ENCODE measurements around the gene PPM1B. TPM values are rescaled to one million over a fixed set of nuclear protein-coding genes. Genes with fewer than 3 reads are reported as not detected.

Gene PPM1B
- total and polyA plus RNA-seq, 2 experiments from 2014 or later, result 112 to 134 TPM

GRCh38 chr2:44192646-44193045 lies 24.0 kb downstream of the PPM1B start:
- H3K4me3 ChIP-seq, result no peak overlapping the region
- H3K27me3 ChIP-seq (ENCODE audit: insufficient read depth), result no peaks in the 10 kb centered on the region
- H3K36me3 Mint-ChIP-seq (ENCODE audit: low read depth), result peaks cover 34% of the 10 kb centered on the region
- no peak for TF ChIP-seq JUNB (IDR thresholded peaks at IDR 0.05; ENCODE audit: unreplicated experiment)
- no peak for TF ChIP-seq REST (IDR thresholded peaks at IDR 0.05; ENCODE audit: unreplicated experiment)
- TF ChIP-seq POLR2AphosphoS5 (IDR thresholded peaks at IDR 0.05; ENCODE audit: low read depth), result no peak
- TF ChIP-seq ZNF114 (CRISPR knock-in tag; IDR thresholded peaks at IDR 0.05), result no peak
- no peak for TF ChIP-seq STAT1 (IDR thresholded peaks at IDR 0.05; ENCODE audit: unreplicated experiment)
- TF ChIP-seq ZNF331 (CRISPR knock-in tag; IDR thresholded peaks at IDR 0.05; ENCODE audit: low read depth), result no peak
- no peak for TF ChIP-seq EZH2 (IDR thresholded peaks at IDR 0.05; ENCODE audit: low read depth, unreplicated experiment)
- no peaks in the 10 kb centered on the region for H3K9me3 Mint-ChIP-seq
- H3K4me1 ChIP-seq (ENCODE audit: insufficient read depth), result peaks cover 55% of the 10 kb centered on the region
- H4K20me1 ChIP-seq (replicated peaks; ENCODE audit: insufficient read depth), result peaks cover 87% of the 10 kb centered on the region
- ATAC-seq (no peak), DNase-seq (ENCODE audit: low spot score) (no peak)
- no peaks in the 10 kb centered on the region for H3K36me3 ChIP-seq (ENCODE audit: insufficient read depth)
- no peak overlapping the region for H3K4me2 ChIP-seq
- H2AFZ ChIP-seq, result no peak overlapping the region
- H3K79me2 ChIP-seq (replicated peaks; ENCODE audit: insufficient read depth), result peaks cover 99% of the 10 kb centered on the region
- no peaks in the 10 kb centered on the region for H3K9me2 ChIP-seq (ENCODE audit: insufficient read depth)
- peaks cover 4% of the 10 kb centered on the region; the same call in 1 of the 2 replicates for H3F3A ChIP-seq (replicated peaks; ENCODE audit: low read depth)
- no peak overlapping the region for H3K27ac Mint-ChIP-seq
- peaks cover 5% of the 10 kb centered on the region for H3K27me3 Mint-ChIP-seq (ENCODE audit: insufficient read depth, low read depth, poor library complexity)
- H3K4me1 Mint-ChIP-seq, result peaks cover 37% of the 10 kb centered on the region
- no peak overlapping the region for H3K4me3 Mint-ChIP-seq
- peak overlapping the region; percentile 68; the same call in 1 of the 2 replicates for H3K27ac ChIP-seq (ENCODE audit: low read depth)

DNA sequence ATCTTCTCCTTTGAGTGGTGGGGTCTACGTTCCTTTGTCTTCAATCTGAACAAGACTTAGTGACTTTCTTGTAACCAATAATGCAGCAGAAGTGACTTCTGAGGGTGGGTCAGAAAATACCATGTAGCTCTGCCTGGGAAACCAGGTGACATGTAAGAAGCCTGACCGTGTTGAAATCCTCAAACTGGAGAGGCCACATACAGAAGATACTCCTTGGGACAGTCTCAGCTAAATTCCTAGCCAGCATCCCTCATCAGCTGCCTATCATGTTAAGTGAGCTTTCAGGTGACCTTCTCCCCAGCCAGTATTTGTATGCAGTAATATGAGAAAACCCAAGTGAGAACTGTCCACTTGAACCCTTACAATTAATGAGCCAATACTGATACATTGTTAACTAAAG lies 27.0 kb downstream of the PPM1B start:
- Histone ChIP-seq H3K9me2 (ENCODE audit: insufficient read depth) (no peaks in the 10 kb centered on the region), H3K79me2 (replicated peaks; ENCODE audit: insufficient read depth) (peaks cover 100% of the 10 kb centered on the region), H3K4me1 (ENCODE audit: insufficient read depth) (peaks cover 48% of the 10 kb centered on the region), H3K27ac (ENCODE audit: low read depth) (peak overlapping the region; percentile 30; the same call in 1 of the 2 replicates), H3K36me3 (ENCODE audit: insufficient read depth) (no peaks in the 10 kb centered on the region), H3K27me3 (ENCODE audit: insufficient read depth) (no peaks in the 10 kb centered on the region), H2AFZ (no peak overlapping the region), H3F3A (replicated peaks; ENCODE audit: low read depth) (peaks cover 4% of the 10 kb centered on the region; the same call in 1 of the 2 replicates), H3K4me3 (no peak overlapping the region), H3K4me2 (no peak overlapping the region), H4K20me1 (replicated peaks; ENCODE audit: insufficient read depth) (peaks cover 81% of the 10 kb centered on the region)
- Mint-ChIP-seq H3K27ac (no peak overlapping the region), H3K36me3 (ENCODE audit: low read depth) (peaks cover 33% of the 10 kb centered on the region), H3K4me1 (peaks cover 30% of the 10 kb centered on the region), H3K4me3 (no peak overlapping the region), H3K9me3 (no peaks in the 10 kb centered on the region; the same call in 2 of the 3 replicates), H3K27me3 (ENCODE audit: insufficient read depth, low read depth, poor library complexity) (peaks cover 3% of the 10 kb centered on the region)
- ATAC-seq (no peak), DNase-seq (ENCODE audit: low spot score) (no peak)
- TF ChIP-seq, protein P1, sequence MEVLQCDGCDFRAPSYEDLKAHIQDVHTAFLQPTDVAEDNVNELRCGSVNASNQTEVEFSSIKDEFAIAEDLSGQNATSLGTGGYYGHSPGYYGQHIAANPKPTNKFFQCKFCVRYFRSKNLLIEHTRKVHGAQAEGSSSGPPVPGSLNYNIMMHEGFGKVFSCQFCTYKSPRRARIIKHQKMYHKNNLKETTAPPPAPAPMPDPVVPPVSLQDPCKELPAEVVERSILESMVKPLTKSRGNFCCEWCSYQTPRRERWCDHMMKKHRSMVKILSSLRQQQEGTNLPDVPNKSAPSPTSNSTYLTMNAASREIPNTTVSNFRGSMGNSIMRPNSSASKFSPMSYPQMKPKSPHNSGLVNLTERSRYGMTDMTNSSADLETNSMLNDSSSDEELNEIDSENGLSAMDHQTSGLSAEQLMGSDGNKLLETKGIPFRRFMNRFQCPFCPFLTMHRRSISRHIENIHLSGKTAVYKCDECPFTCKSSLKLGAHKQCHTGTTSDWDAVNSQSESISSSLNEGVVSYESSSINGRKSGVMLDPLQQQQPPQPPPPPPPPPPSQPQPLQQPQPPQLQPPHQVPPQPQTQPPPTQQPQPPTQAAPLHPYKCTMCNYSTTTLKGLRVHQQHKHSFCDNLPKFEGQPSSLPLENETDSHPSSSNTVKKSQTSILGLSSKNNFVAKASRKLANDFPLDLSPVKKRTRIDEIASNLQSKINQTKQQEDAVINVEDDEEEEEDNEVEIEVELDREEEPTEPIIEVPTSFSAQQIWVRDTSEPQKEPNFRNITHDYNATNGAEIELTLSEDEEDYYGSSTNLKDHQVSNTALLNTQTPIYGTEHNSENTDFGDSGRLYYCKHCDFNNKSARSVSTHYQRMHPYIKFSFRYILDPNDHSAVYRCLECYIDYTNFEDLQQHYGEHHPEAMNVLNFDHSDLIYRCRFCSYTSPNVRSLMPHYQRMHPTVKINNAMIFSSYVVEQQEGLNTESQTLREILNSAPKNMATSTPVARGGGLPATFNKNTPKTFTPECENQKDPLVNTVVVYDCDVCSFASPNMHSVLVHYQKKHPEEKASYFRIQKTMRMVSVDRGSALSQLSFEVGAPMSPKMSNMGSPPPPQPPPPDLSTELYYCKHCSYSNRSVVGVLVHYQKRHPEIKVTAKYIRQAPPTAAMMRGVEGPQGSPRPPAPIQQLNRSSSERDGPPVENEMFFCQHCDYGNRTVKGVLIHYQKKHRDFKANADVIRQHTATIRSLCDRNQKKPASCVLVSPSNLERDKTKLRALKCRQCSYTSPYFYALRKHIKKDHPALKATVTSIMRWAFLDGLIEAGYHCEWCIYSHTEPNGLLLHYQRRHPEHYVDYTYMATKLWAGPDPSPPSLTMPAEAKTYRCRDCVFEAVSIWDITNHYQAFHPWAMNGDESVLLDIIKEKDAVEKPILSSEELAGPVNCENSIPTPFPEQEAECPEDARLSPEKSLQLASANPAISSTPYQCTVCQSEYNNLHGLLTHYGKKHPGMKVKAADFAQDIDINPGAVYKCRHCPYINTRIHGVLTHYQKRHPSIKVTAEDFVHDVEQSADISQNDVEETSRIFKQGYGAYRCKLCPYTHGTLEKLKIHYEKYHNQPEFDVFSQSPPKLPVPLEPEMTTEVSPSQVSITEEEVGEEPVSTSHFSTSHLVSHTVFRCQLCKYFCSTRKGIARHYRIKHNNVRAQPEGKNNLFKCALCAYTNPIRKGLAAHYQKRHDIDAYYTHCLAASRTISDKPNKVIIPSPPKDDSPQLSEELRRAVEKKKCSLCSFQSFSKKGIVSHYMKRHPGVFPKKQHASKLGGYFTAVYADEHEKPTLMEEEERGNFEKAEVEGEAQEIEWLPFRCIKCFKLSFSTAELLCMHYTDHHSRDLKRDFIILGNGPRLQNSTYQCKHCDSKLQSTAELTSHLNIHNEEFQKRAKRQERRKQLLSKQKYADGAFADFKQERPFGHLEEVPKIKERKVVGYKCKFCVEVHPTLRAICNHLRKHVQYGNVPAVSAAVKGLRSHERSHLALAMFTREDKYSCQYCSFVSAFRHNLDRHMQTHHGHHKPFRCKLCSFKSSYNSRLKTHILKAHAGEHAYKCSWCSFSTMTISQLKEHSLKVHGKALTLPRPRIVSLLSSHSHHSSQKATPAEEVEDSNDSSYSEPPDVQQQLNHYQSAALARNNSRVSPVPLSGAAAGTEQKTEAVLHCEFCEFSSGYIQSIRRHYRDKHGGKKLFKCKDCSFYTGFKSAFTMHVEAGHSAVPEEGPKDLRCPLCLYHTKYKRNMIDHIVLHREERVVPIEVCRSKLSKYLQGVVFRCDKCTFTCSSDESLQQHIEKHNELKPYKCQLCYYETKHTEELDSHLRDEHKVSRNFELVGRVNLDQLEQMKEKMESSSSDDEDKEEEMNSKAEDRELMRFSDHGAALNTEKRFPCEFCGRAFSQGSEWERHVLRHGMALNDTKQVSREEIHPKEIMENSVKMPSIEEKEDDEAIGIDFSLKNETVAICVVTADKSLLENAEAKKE (CRISPR knock-in tag; IDR thresholded peaks at IDR 0.05), result no peak
- TF ChIP-seq STAT1 (IDR thresholded peaks at IDR 0.05; ENCODE audit: unreplicated experiment), result no peak
- TF ChIP-seq ZNF331 (CRISPR knock-in tag; IDR thresholded peaks at IDR 0.05; ENCODE audit: low read depth), result no peak
- TF ChIP-seq EZH2 (IDR thresholded peaks at IDR 0.05; ENCODE audit: low read depth, unreplicated experiment), result no peak
- TF ChIP-seq ETS1 (IDR thresholded peaks at IDR 0.05), result no peak
- no peak for TF ChIP-seq ZNF114 (CRISPR knock-in tag; IDR thresholded peaks at IDR 0.05)
- no peak for TF ChIP-seq JUNB (IDR thresholded peaks at IDR 0.05; ENCODE audit: unreplicated experiment)
- TF ChIP-seq NANOG (IDR thresholded peaks at IDR 0.05; ENCODE audit: borderline replicate concordance), result no peak
- no peak for TF ChIP-seq EZH2phosphoT487 (IDR thresholded peaks at IDR 0.05; ENCODE audit: unreplicated experiment)
- TF ChIP-seq POLR2AphosphoS5 (IDR thresholded peaks at IDR 0.05; ENCODE audit: low read depth), result no peak

All from GM23338 (cell line).